Measurements from ENCODE around the gene BHMT.

Gene BHMT

GRCh38 chr5:79111387-79111959, at the start of gene BHMT:
Gene BHMT (plus strand): TSS chr5:79111809. CDS start chr5:79111886, 77 bp downstream.
- DNase-seq: no peak

- no peak for DNase-seq
These were observed 49.2 kb upstream of the BHMT start for GRCh38 chr5:79062436-79062835.

GRCh38 chr5:79069488-79070349, 41.9 kb upstream of the BHMT start, which contains the start of the genes BHMT2 and DMGDH:
Gene BHMT2 (plus strand): TSS chr5:79069767. CDS start chr5:79069783, 16 bp downstream.
Gene DMGDH (minus strand): TSS chr5:79069674. CDS start chr5:79069620, 54 bp downstream.
- no peak for DNase-seq

- DNase-seq: no peak
These were observed 41.3 kb upstream of the BHMT start for GRCh38 chr5:79070350-79070667.

- DNase-seq: peak in 1 of 2 experiments; percentile 4
These were observed 37.0 kb upstream of the BHMT start for GRCh38 chr5:79074641-79075040.

- no peak for DNase-seq
These were observed 35.8 kb upstream of the BHMT start for GRCh38 chr5:79075646-79076426.

- no peak for DNase-seq
These were observed 34.8 kb upstream of the BHMT start for GRCh38 chr5:79076819-79077218.

GRCh38 chr5:79077680-79078365, 33.8 kb upstream of the BHMT start:
- no peak for DNase-seq

GRCh38 chr5:79080804-79081203, 30.8 kb upstream of the BHMT start:
- DNase-seq: no peak

- no peak for DNase-seq
These were observed 29.8 kb upstream of the BHMT start for GRCh38 chr5:79081779-79082178.

GRCh38 chr5:79086116-79086515, 25.5 kb upstream of the BHMT start:
- no peak for DNase-seq

GRCh38 chr5:79088507-79088906, 23.1 kb upstream of the BHMT start:
- DNase-seq: no peak

- DNase-seq: no peak
These were observed 20.5 kb upstream of the BHMT start for GRCh38 chr5:79091064-79091463.

- no peak for DNase-seq
These were observed 17.8 kb upstream of the BHMT start for GRCh38 chr5:79093762-79094161.

GRCh38 chr5:79105868-79106267, 5.7 kb upstream of the BHMT start:
- DNase-seq: peak in 1 of 2 experiments; percentile 16

GRCh38 chr5:79107020-79107796, 4.4 kb upstream of the BHMT start:
- DNase-seq: peak; percentile 86 to 88

- no peak for DNase-seq
These were observed 3.5 kb upstream of the BHMT start for GRCh38 chr5:79108086-79108485.

GRCh38 chr5:79108792-79109191, 2.8 kb upstream of the BHMT start:
- no peak for DNase-seq

- peak; percentile 48 to 66 for DNase-seq
These were observed 1.8 kb upstream of the BHMT start for GRCh38 chr5:79109527-79110492.

- DNase-seq: no peak
These were observed 522 bp downstream of the BHMT start for GRCh38 chr5:79111960-79112702.
